Thymus (tissue), 14 donors: ENCODE measurements around the gene CNMD. TPM values are rescaled to one million over a fixed set of nuclear protein-coding genes. Genes with fewer than 3 reads are reported as not detected.

Source experiments
- DNase-seq, 9 donors: peaks; one replicate each; pipeline ENCODE4 v3.0.0-alpha.2; 2013; ENCODE audit warnings: low spot score in 9 of 9, low read depth in 6 of 9, missing footprints in 1 of 9
- H3K27ac ChIP-seq, 2 donors: one replicate each; pipeline ENCODE4 v1.5.1; 2013; ENCODE audit warnings: control low read depth in 1 of 2, low read depth in 1 of 2, low read length in 1 of 2, mild to moderate bottlenecking in 1 of 2, moderate library complexity in 1 of 2
- H3K27me3 ChIP-seq, 2 donors: one replicate each; pipeline ENCODE4 v1.5.1; 2013; ENCODE audit warnings: low read length in 1 of 2; ENCODE audit not compliant: control insufficient read depth in 2 of 2, insufficient read depth in 1 of 2
- H3K36me3 ChIP-seq, 2 donors: one replicate each; pipeline ENCODE4 v1.5.1; 2013; ENCODE audit warnings: low read length in 1 of 2, mild to moderate bottlenecking in 1 of 2, moderate library complexity in 1 of 2; ENCODE audit not compliant: control insufficient read depth in 2 of 2, insufficient read depth in 2 of 2
- H3K4me1 ChIP-seq, 2 donors: one replicate each; pipeline ENCODE4 v1.5.1; 2013; ENCODE audit warnings: low read length in 2 of 2; ENCODE audit not compliant: control insufficient read depth in 2 of 2, insufficient read depth in 2 of 2
- H3K4me3 ChIP-seq, 2 donors: one replicate each; pipeline ENCODE4 v1.5.1; 2013; ENCODE audit warnings: low read length in 2 of 2, control low read depth in 1 of 2, mild to moderate bottlenecking in 1 of 2
- H3K9me3 ChIP-seq, 2 donors: one replicate each; pipeline ENCODE4 v1.5.1; 2013; ENCODE audit warnings: low read length in 1 of 2, mild to moderate bottlenecking in 1 of 2; ENCODE audit not compliant: control insufficient read depth in 2 of 2, insufficient read depth in 1 of 2
- WGBS: extraction: QIAGEN DNeasy Blood & Tissue Kit; methylation state at CpG from one replicate; pipeline ENCODE4 v1.1.7; 2013; 5-methylcytosine and 5-hydroxymethylcytosine counted together
- long read RNA-seq, 10 donors: transcript quantifications; one replicate each; lab custom pipeline, GENCODE V29; 2026
- polyA plus RNA-seq: library from polyadenylated mRNA; stranded (reverse); fragments of 200-250 nt; gene quantifications from one replicate; pipeline ENCODE4 v1.2.3, GENCODE V29; 2013
- total RNA-seq: library from RNA; stranded (reverse); fragments of 120-200 nt; gene quantifications from one replicate; pipeline ENCODE4 v1.2.4, GENCODE V29; 2013
- donor health status: healthy.

The CNMD gene
- 0.24 TPM for total RNA-seq
- 1.8 TPM for polyA plus RNA-seq
- long read RNA-seq, donor 1: 0 reads
- long read RNA-seq, donor 2: 0 reads
- long read RNA-seq, donor 3: 0 reads
- long read RNA-seq, donor 4: 0 reads
- long read RNA-seq, donor 5: 0 reads
- long read RNA-seq, donor 6: 0 reads
- long read RNA-seq, donor 7: 0 reads
- long read RNA-seq, donor 8: 0 reads
- long read RNA-seq, donor 9: 0 reads
- long read RNA-seq, donor 10: 0 reads

- Histone ChIP-seq H3K36me3 (no peaks in the 10 kb centered on the region), H3K27ac (no peak within 1 kb of the TSS), H3K4me3 (peak within 1 kb of the TSS in 1 of 2 donors; percentile 50), H3K4me1 (peaks cover 3 to 10% of the 10 kb centered on the region in 2 donors), H3K27me3 (peaks cover 18 to 40% of the 10 kb centered on the region in 2 donors), H3K9me3 (peaks cover 0 to 2% of the 10 kb centered on the region in 2 donors)
- 13% methylated on average over 34 of the region's 34 CpGs for WGBS
- no peak for DNase-seq
Measured at GRCh38 chr13:52739468-52740071, at the start of gene CNMD. TSS of gene CNMD (minus strand) at chr13:52739820. CDS start at chr13:52739701, 119 bp downstream.

- Histone ChIP-seq H3K4me3 (no peak overlapping the region), H3K9me3 (no peaks in the 10 kb centered on the region), H3K27me3 (no peaks in the 10 kb centered on the region), H3K27ac (no peak overlapping the region), H3K4me1 (no peaks in the 10 kb centered on the region), H3K36me3 (no peaks in the 10 kb centered on the region)
- DNase-seq: no peak
- 62% methylated on average over 4 of the region's 4 CpGs for WGBS
Measured at GRCh38 chr13:52788011-52788410, 48.4 kb upstream of the CNMD start.

GRCh38 chr13:52787235-52787634 is 47.6 kb upstream of the CNMD start:
- Histone ChIP-seq H3K4me1 (no peaks in the 10 kb centered on the region), H3K27me3 (no peaks in the 10 kb centered on the region), H3K4me3 (no peak overlapping the region), H3K9me3 (no peaks in the 10 kb centered on the region), H3K36me3 (no peaks in the 10 kb centered on the region), H3K27ac (no peak overlapping the region)
- 96% methylated on average over 2 of the region's 2 CpGs for WGBS
- DNase-seq: no peak

- no peaks in the 10 kb centered on the region for H3K4me1 ChIP-seq
- H3K36me3 ChIP-seq: no peaks in the 10 kb centered on the region
- H3K27ac ChIP-seq: no peak overlapping the region
- WGBS: 86% methylated on average over 3 of the region's 3 CpGs
- DNase-seq: no peak
- H3K27me3 ChIP-seq: no peaks in the 10 kb centered on the region
- H3K9me3 ChIP-seq: no peaks in the 10 kb centered on the region
- no peak overlapping the region for H3K4me3 ChIP-seq
Measured at GRCh38 chr13:52786766-52787165, 47.1 kb upstream of the CNMD start.

GRCh38 chr13:52785739-52786138 is 46.1 kb upstream of the CNMD start:
- H3K4me1 ChIP-seq: no peaks in the 10 kb centered on the region
- H3K36me3 ChIP-seq: no peaks in the 10 kb centered on the region
- no peak overlapping the region for H3K27ac ChIP-seq
- H3K9me3 ChIP-seq: no peaks in the 10 kb centered on the region
- H3K27me3 ChIP-seq: no peaks in the 10 kb centered on the region
- 91% methylated on average over 5 of the region's 5 CpGs for WGBS
- no peak overlapping the region for H3K4me3 ChIP-seq
- DNase-seq: no peak

- WGBS: 94% methylated on average over 6 of the region's 6 CpGs
- H3K27ac ChIP-seq: no peak overlapping the region
- no peaks in the 10 kb centered on the region for H3K4me1 ChIP-seq
- no peaks in the 10 kb centered on the region for H3K9me3 ChIP-seq
- no peak overlapping the region for H3K4me3 ChIP-seq
- no peak for DNase-seq
- no peaks in the 10 kb centered on the region for H3K36me3 ChIP-seq
- H3K27me3 ChIP-seq: no peaks in the 10 kb centered on the region
Measured at GRCh38 chr13:52784591-52785340, 45.1 kb upstream of the CNMD start.

GRCh38 chr13:52783943-52784342 is 44.3 kb upstream of the CNMD start:
- Histone ChIP-seq H3K27ac (no peak overlapping the region), H3K9me3 (no peaks in the 10 kb centered on the region), H3K4me1 (no peaks in the 10 kb centered on the region), H3K4me3 (no peak overlapping the region), H3K27me3 (peaks cover 0 to 2% of the 10 kb centered on the region in 2 donors), H3K36me3 (no peaks in the 10 kb centered on the region)
- DNase-seq: no peak

GRCh38 chr13:52782471-52783448 is 43.1 kb upstream of the CNMD start:
- H3K4me1 ChIP-seq: no peaks in the 10 kb centered on the region
- WGBS: 94% methylated on average over 9 of the region's 9 CpGs
- DNase-seq: no peak
- H3K27me3 ChIP-seq: peaks cover 0 to 2% of the 10 kb centered on the region in 2 donors
- no peak overlapping the region for H3K4me3 ChIP-seq
- no peaks in the 10 kb centered on the region for H3K36me3 ChIP-seq
- H3K9me3 ChIP-seq: no peaks in the 10 kb centered on the region
- H3K27ac ChIP-seq: no peak overlapping the region
